ENCODE results near the gene HECW1.

HECW1 gene

DNA sequence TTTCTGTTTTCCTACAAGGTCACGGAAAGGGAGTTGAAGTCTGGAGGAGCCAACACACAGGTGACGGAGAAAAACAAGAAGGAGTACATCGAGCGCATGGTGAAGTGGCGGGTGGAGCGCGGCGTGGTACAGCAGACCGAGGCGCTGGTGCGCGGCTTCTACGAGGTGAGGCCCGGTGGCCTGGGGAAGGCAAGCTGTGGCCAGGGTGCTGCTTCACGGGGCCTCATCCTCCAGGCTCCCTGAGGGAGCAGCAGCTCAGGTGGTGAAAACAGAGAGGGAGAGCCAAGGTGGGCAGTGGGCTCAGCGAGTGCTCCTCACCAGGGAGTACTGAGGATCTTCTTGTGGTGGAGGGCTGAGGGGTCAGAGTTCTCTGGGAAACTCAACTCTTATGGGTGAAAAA lies 438.0 kb downstream of the HECW1 start:
- TF ChIP-seq, protein P1, sequence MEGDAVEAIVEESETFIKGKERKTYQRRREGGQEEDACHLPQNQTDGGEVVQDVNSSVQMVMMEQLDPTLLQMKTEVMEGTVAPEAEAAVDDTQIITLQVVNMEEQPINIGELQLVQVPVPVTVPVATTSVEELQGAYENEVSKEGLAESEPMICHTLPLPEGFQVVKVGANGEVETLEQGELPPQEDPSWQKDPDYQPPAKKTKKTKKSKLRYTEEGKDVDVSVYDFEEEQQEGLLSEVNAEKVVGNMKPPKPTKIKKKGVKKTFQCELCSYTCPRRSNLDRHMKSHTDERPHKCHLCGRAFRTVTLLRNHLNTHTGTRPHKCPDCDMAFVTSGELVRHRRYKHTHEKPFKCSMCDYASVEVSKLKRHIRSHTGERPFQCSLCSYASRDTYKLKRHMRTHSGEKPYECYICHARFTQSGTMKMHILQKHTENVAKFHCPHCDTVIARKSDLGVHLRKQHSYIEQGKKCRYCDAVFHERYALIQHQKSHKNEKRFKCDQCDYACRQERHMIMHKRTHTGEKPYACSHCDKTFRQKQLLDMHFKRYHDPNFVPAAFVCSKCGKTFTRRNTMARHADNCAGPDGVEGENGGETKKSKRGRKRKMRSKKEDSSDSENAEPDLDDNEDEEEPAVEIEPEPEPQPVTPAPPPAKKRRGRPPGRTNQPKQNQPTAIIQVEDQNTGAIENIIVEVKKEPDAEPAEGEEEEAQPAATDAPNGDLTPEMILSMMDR (conservative IDR thresholded peaks at IDR 0.05): no peak
- H3K27ac ChIP-seq: no peak overlapping the region

DNA sequence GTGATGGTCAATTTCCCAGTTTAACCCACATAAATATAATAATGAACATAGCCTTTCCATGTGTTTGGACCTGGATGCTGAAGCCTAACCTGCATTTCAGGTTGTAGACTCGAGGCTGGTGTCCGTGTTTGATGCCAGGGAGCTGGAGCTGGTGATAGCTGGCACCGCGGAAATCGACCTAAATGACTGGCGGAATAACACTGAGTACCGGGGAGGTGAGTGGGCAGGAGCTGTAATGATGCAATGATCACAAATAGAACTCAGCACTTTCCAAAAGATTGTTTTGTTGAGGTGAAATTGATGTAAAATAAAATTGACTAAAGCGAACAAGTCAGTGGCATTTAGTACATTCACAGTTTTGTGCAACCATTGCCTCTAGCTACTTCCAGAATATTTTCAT lies 439.7 kb downstream of the HECW1 start:
- TF ChIP-seq, protein P1 (conservative IDR thresholded peaks at IDR 0.05): no peak
- H3K27ac ChIP-seq: no peak overlapping the region

DNA sequence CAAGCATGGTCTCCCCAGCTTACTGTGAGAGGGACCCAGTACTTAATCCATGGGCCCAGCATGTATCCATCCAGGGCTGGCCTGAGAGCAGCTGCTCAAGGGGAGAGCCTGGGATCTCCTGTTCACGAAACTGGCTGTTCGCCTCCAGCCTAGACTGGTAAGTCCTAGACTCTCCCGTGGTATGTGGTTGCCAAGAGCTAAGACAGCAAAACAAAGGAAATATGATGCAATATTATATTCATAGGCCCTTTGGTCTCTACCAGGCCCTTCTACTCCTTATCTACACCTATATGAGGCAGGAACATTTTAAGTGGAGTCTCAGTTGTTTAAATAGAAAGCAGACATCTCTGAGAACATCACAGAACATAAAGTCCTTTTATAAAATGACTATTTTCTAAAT lies 441.6 kb downstream of the HECW1 start:
- H3K27ac ChIP-seq: no peak overlapping the region
- TF ChIP-seq, protein P1 (conservative IDR thresholded peaks at IDR 0.05): no peak

DNA sequence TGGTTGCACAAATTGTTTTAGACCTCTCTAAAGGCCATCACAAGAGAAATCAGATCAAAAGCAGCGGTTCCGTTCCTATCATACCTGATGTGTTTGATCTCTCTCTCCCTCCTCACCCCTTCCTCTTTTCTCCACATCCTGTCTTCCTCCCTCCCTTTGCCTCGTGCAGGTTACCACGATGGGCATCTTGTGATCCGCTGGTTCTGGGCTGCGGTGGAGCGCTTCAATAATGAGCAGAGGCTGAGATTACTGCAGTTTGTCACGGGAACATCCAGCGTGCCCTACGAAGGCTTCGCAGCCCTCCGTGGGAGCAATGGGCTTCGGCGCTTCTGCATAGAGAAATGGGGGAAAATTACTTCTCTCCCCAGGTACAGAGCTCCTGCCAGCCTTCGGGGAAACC lies 442.0 kb downstream of the HECW1 start:
- TF ChIP-seq, protein P1 (conservative IDR thresholded peaks at IDR 0.05): no peak
- no peak overlapping the region for H3K27ac ChIP-seq

DNA sequence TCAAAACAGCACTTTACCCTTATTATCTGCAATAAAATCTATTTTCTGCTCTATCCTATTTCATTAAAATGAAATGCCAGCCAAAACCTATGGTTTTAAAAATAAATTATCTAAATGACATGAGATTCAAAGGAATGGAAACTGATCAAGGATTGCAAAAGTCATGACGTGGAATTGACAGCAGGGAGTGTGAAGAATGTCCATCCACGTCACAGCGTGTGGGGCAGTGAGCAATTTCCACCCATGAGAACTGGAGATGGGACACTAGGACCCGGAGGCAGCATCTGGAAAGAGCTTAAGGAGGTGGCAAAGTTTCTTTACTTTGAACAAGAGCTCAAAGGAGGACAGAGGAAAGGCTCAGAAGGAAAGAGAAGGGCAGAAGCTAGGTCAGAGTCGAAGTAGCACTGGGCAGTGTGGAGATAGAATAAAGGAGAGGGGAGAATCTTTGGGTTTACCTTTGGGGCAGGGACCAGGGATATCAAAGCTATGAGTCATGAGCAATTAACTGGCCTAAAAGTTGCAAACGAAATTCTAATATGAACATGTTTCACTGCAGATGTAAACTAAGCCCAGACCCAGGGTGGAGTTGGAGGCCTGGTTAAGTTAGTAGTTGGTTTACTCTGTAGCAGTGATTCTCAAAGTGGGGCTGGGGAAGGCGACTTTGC lies 445.5 kb downstream of the HECW1 start:
- H3K27ac ChIP-seq: no peak overlapping the region
- TF ChIP-seq, protein P1 (conservative IDR thresholded peaks at IDR 0.05): no peak

DNA sequence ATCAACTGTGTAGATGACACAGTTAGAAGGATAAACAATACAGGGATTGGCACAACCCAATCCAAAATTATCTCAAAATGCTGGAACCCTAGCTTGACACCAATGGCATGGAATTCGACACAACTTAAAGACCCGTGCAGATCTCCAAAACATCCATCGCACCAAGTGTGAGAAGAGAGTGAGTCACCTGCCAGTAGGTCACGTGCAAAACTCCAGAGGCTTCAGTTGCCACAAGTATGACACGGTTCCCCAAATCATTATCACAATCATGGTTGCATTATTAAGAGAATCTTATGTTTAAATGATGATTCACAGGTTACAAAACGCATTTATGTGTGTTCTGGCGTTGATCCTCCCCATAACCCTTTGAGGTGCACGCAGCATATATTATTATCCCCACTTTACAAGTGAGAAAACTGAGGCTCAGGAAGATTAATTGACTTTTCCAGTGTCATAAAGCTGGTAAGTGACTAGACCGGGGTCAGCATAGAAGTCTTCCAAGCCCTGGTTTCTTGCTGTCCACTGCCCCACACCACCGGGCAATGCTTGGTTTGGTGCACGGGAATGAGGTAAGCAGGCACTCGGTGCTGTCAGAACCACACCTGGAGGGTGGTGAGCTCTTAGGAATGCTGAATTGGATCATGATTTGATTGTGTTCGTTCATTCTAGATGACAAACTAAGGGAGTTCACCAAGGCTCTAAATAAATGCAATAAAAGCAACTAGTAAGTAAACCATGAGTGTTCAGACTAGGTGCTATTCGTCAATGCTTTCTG lies 446.9 kb downstream of the HECW1 start:
- TF ChIP-seq, protein P1 (conservative IDR thresholded peaks at IDR 0.05): no peak
- no peak overlapping the region for H3K27ac ChIP-seq

DNA sequence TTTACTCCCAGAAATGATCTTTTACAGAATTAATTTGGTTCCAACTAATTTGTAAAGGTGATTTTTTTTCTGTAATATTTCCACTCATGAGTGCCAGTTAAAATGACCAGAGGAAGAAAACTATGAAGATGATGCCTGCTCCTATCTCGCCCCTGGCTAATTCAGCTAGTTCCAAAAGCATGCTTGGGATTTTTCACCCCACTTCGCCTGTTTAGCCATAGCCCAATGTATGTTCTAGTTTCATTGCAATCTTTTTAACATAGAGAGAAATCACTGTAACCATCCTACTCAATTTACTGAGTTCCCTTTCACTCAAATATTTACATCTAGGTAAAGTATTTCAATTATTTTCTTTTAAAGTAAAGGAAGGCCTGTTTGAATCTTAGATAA lies 447.5 kb downstream of the HECW1 start:
- TF ChIP-seq, protein P1 (conservative IDR thresholded peaks at IDR 0.05): no peak
- H3K27ac ChIP-seq: no peak overlapping the region

Measured in VCaP (cell line).